Suprapubic skin (tissue), 4 donors: ENCODE data around the gene SORCS3.

Experiments used
- EP300 ChIP-seq: sonication (generic); formaldehyde crosslinking; IDR thresholded peaks from one replicate; pipeline ENCODE4 v1.6.1; 2017; ENCODE audit warnings: antibody characterized with exemption
- POLR2A ChIP-seq, 2 donors: fragments of 450-650 bp; IDR thresholded peaks; one replicate each; pipeline ENCODE4 v1.6.1; 2017; ENCODE audit warnings: antibody characterized with exemption in 2 of 2, mild to moderate bottlenecking in 2 of 2, moderate library complexity in 2 of 2
- POLR2AphosphoS5 ChIP-seq, 3 donors: sonication (generic); formaldehyde crosslinking; IDR thresholded peaks; one replicate each; pipeline ENCODE4 v1.6.1; 2017; ENCODE audit warnings: antibody characterized with exemption in 3 of 3
- TF ChIP-seq, protein P1 (sequence below), 2 donors: fragments of 200-600 bp in 1 of 2; fragments of 450-650 bp in 1 of 2; sonication (generic) in 1 of 2; IDR thresholded peaks; one replicate each; pipeline ENCODE4 v1.5.1; 2016 to 2019; ENCODE audit warnings: antibody characterized with exemption in 2 of 2, mild to moderate bottlenecking in 1 of 2, moderate library complexity in 1 of 2

- TF ChIP-seq POLR2AphosphoS5 (IDR thresholded peaks at IDR 0.05) (no peak), EP300 (no peak), POLR2A (IDR thresholded peaks at IDR 0.05) (no peak)
- TF ChIP-seq, protein P1, sequence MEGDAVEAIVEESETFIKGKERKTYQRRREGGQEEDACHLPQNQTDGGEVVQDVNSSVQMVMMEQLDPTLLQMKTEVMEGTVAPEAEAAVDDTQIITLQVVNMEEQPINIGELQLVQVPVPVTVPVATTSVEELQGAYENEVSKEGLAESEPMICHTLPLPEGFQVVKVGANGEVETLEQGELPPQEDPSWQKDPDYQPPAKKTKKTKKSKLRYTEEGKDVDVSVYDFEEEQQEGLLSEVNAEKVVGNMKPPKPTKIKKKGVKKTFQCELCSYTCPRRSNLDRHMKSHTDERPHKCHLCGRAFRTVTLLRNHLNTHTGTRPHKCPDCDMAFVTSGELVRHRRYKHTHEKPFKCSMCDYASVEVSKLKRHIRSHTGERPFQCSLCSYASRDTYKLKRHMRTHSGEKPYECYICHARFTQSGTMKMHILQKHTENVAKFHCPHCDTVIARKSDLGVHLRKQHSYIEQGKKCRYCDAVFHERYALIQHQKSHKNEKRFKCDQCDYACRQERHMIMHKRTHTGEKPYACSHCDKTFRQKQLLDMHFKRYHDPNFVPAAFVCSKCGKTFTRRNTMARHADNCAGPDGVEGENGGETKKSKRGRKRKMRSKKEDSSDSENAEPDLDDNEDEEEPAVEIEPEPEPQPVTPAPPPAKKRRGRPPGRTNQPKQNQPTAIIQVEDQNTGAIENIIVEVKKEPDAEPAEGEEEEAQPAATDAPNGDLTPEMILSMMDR (IDR thresholded peaks at IDR 0.05) = no peak
Measured at GRCh38 chr10:105041956-105042355, 400.9 kb downstream of the SORCS3 start.
